ENCODE measurements around the gene TBC1D7.

The TBC1D7 gene

DNA sequence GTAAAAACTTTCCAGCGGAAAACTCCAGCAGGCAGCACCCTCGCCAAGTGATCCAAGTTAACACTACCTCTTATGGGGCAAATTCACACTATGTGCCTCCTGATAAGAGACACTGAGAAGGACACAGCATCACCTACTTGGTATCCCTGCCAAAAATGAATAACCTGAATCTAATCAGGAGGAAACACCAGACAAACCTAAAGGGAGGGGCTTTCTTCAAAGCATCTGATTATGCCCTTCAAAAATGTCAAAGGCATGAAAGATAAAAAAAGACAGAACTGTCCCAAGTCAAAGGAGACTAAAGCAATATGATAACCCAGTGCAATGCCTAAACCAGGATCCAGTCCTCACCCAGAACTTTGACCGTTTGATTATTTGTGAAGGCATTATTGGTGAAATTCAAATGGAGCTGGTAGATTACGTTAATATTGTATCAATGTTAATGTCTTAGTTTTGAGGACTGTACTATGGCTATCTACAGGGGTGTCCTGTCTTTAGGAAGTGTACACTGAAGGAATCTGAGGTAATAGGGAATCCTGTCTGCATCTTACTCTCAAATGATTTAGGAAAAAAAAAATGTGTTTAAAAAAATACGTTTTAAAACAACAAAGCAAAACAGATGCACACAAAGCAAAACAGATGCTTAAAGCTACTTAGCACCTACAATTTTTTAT lies 8.3 kb downstream of the TBC1D7 start:
- DNase-seq (ENCODE audit: low read depth in 2 of 2) = no peak

DNA sequence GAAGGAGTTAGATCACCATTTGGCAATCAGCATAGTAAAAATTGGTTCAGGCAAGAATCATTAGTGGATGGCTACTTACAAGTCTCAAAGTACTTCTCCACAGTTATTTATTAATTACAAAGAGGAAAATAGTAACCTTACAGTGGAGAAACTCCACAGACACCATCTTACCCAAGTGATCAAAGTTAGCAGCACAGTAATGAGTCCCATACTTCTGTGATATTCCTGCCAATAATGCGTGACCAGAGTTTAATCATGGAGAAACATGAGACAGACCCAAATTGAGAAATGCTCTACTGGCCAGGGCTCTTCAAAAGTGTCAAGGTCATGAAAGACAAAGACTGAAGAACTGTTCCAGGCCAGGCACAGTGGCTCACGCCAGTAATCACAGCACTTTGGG lies 9.5 kb downstream of the TBC1D7 start:
- DNase-seq (ENCODE audit: low read depth in 2 of 2) = no peak

- no peak for DNase-seq (ENCODE audit: low read depth in 2 of 2)
Measured at GRCh38 chr6:13315896-13316295, 12.4 kb downstream of the TBC1D7 start.

DNA sequence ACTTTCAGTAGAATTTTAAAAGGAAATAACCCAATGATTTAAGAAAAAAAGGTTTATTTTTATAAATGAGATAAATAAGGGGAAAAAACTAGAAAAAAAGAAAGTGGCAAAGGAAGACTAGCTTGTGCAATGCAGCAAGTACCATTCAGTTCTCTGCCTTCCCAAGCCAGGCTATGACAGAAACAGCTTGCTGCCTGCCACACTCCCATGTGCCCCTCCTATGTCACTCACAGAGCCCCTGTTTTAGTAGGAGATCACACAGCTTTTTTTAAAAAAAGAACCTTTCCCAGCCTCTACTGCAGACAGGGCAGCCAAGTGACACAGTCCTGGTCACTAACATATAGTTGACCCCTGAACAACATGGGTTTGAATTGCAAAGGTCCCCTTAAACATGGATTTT lies 13.5 kb downstream of the TBC1D7 start:
- no peak for DNase-seq (ENCODE audit: low read depth in 2 of 2)

- DNase-seq (ENCODE audit: low read depth in 2 of 2) = no peak
Measured at GRCh38 chr6:13311155-13311554, 17.2 kb downstream of the TBC1D7 start.

DNA sequence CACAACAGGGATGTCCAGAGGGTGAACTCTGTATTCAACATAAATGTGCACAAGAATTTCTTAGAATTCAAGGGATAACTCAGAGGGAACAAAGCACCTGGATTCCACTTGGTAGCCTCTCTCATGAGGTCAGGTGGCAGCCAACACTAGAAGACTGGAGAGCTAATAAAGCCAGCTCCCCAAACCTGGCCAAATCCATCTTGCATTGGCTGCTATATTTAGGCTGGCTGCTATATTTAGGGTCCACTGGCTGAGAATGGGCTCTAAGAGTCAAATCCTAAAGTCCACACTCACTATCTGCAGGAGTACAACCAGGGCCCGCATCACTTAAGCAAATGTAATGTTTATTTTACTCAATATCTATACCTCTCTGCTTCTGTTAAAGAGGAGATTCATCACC lies 20.0 kb downstream of the TBC1D7 start:
- DNase-seq (ENCODE audit: low read depth in 2 of 2) = no peak

GRCh38 chr6:13307508-13307995 lies 20.8 kb downstream of the TBC1D7 start:
- DNase-seq (ENCODE audit: low read depth in 2 of 2) = no peak

GRCh38 chr6:13305791-13306190 lies 22.5 kb downstream of the TBC1D7 start:
- no peak for DNase-seq (ENCODE audit: low read depth in 2 of 2)

DNA sequence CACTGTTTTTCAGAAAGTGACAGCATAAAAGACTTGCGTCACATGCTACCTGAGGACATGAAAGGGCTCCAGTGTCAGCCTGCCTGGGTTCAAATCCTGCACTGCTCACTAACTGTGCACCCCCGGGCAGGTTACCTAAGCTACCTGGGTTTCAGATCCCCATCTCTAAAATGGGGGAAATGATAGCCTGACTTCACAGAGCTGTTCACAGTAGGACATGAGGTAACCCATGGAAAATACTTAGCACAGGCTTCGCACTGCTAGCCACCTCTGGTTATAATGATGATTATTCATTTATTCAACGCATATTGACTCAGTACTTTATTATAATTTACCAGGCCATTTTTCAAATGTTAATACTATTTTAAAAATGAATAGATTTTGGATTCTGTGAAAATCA lies 23.0 kb downstream of the TBC1D7 start:
- no peak for DNase-seq (ENCODE audit: low read depth in 2 of 2)

- DNase-seq (ENCODE audit: low read depth in 2 of 2) = no peak
Measured at GRCh38 chr6:13304580-13305260, 23.6 kb downstream of the TBC1D7 start.

GRCh38 chr6:13304101-13304500 lies 24.2 kb downstream of the TBC1D7 start:
- no peak for DNase-seq (ENCODE audit: low read depth in 2 of 2)

DNA sequence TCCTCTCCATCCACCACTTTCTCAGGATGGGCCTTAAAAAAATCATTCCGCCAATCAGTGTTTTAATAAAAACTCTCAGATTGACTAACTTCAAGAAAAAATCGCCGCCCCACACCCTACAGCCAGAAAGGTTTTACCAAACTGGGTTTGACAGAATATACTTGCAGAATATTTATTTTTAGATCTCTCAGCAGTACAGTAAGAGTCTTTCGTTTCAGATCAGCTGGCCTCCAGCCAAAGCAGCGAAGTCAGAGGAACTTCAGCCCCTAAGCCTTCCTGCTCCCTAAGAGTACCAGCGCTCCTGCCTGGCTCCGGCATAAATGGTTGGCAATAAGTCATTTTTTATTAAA lies 24.7 kb downstream of the TBC1D7 start:
- no peak for DNase-seq (ENCODE audit: low read depth in 2 of 2)

DNA sequence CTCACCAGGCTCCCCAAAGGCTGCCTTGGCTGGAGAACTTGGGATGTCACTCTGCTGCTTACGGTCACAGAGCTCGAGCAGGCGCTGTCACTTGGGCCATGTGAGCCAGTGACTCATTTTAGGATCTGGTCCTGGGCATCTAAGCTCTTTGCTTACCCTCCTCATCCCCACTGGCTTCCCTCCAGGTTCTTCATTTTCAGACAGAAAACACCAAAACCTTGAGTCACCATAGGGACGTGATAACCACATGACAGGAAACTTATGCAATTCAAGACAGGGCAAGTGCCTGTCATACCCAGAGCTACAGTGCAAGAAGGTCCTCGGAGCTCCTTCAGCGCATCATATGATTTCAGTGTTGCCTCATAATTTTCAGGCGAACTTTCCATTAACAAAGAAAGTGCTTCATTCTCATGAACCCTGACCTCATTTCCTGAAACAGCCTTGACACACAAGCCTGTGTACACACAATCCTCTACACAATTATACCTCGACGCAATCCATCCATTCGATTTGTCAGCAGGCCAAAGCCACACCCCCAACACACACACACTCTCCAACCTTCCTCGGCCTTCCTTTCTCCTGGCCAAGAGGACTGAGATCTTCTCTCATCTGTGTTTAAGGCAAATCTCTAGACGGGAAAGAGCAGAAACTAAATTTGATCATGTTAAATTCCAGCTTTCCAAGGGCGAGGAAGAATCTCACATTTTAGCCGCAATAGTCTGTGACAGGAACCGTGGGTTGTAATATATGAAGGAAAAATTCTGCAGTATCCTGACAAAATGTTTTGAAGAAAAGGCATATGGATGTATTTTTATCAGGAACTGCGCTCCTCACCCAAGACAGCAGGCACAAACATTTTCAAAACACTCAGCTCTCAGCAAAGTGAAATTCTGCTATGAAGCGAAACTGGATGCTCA lies 25.3 kb downstream of the TBC1D7 start:
- DNase-seq (ENCODE audit: low read depth in 2 of 2) = no peak

DNA sequence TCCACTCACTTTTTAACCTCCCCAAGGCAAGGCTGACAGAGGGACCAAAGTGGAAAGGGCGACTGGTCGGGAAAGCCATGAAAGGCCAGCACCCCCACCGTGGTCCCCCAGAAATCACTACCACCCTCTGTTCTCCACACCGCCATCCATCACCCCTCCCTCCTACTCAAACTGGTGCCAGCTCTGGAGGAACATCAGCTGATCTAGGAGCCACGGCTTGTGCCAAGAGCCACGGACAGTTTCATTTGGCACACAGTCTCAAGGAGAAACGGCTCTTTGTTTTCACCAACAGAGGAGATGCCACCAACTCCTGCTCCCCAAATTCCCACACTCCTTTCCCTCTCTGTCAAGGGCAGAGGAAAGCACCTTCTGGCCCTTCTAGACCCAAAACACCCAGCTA lies 26.0 kb downstream of the TBC1D7 start:
- DNase-seq (ENCODE audit: low read depth in 2 of 2) = no peak

DNA sequence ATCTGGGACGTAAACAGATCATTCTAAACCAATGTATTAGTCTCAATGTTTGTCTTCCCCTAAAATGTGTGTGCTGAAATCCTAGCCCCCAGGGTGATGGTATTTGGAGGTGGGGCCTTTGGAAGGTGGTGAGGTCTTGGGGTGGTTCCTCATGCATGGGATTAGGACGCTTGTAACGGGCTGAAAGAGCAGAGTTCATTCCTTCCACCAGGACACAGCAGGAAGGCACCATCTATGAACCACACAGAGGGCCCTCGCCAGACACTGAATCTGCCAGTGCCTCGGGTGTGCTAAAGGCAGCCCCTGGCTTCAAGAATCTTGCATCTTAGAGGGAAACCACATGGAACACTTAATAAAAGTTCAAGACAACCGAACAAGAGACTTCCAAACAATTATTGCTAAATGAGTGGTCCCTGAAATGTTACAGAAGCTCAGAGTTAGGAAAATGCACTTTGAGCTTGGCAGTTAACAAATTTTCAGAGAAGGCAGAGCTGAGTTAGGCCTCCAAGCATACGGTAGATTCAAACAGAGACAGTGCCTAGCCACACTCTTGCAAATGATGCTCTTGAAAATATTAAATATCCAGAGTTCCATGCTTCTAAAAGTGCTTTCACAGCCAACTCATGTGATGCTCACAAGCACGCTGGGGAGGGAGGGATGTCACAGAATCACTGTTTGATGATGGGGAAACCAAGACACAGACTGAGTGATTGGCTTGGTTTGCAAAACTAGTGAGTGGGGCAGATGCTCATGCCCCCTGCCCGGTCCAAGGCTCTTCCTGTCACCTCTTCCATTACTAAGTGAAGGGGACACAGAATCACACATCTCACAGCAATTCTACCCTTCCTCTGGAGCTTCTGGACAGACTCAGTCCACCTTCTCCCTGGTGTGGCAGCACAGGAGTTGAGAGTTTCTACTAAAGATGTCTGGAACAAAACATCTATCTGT lies 27.4 kb downstream of the TBC1D7 start:
- no peak for DNase-seq (ENCODE audit: low read depth in 2 of 2)

- no peak for DNase-seq (ENCODE audit: low read depth in 2 of 2)
Measured at GRCh38 chr6:13299918-13300317, 28.4 kb downstream of the TBC1D7 start.

DNA sequence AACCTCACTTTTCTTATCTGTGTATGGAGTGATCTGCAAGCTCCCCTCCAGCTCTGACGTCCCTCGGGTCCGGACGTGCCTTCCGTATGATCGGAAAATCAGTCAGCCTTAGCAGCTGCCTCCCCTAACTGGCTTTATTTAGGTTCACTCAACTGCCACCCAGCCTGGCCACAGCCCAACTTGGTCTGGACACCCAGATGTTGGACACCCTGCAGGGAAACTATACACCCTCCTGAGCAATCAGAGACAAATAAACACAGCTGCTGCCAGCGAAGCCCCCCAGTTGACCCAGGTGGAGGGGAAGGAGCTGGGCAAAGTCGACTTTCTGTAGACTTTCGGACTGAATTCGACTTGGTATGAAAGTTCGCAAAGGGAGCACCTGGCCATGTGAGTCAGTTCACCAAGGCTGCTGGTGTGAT lies 28.9 kb downstream of the TBC1D7 start:
- no peak for DNase-seq (ENCODE audit: low read depth in 2 of 2)

DNA sequence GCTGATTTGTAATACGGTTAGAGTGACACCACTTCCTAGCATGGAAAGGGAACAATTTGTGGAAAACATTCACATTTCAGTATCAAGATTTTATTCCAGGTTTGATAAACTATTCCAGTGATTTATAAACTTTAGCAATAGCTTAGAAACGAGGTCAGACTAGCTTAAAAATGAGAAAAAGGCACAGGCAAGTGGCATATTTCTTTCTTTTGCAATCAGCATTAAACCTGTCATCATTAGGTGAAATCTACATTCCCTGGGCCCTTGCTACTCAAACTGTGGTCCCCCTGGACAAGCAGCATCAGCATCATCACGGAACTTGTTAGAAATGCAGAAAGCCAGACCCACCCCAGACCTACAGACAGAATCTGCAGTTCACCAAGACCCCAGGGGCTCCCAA lies 29.9 kb downstream of the TBC1D7 start:
- DNase-seq (ENCODE audit: low read depth in 2 of 2) = no peak

GRCh38 chr6:13297391-13297790 lies 30.9 kb downstream of the TBC1D7 start:
- no peak for DNase-seq (ENCODE audit: low read depth in 2 of 2)

GRCh38 chr6:13296536-13296997 lies 31.8 kb downstream of the TBC1D7 start:
- DNase-seq (ENCODE audit: low read depth in 2 of 2) = no peak

- no peak for DNase-seq (ENCODE audit: low read depth in 2 of 2)
Measured at GRCh38 chr6:13295576-13295975, 32.8 kb downstream of the TBC1D7 start.

All from activated CD8-positive, alpha-beta memory T cell treated with anti-CD3 and anti-CD28 coated beads for 4 hours (primary cell).